ENCODE data around the gene CSMD2. TPM values are rescaled to one million over a fixed set of nuclear protein-coding genes. Genes with fewer than 3 reads are reported as not detected.

The CSMD2 gene
- total and polyA plus RNA-seq, 12 donors: 0.35 to 5.1 (median 1.5) TPM

- 93 to 100% (median 97%) methylated on average over 2 of the region's 2 CpGs for WGBS, 4 donors
These were observed 111.4 kb downstream of the CSMD2 start for GRCh38 chr1:34053660-34054059.

GRCh38 chr1:34052565-34052964 lies 112.5 kb downstream of the CSMD2 start:
- intact Hi-C loops (cut with DNase I): no loop called here
- TF ChIP-seq POLR2A (IDR thresholded peaks at IDR 0.05) (no peak), CTCF (IDR thresholded peaks at IDR 0.05) (no peak)
- H3K4me1 ChIP-seq (replicated peaks in 1 of 2): no peaks in the 10 kb centered on the region

More at GRCh38 chr1:34053660-34054059, 111.4 kb downstream of the CSMD2 start:
- Histone ChIP-seq H3K9me3 (replicated peaks in 1 of 3) (no peaks in the 10 kb centered on the region), H3K4me1 (replicated peaks in 1 of 2) (no peaks in the 10 kb centered on the region), H3K36me3 (replicated peaks in 1 of 2) (no peaks in the 10 kb centered on the region), H3K27me3 (no peaks in the 10 kb centered on the region), H3K27ac (no peak overlapping the region), H3K4me3 (no peak overlapping the region)
- DNase-seq: no peak
- intact Hi-C loops (cut with DNase I): no loop called here
- no peak for TF ChIP-seq CTCF (IDR thresholded peaks at IDR 0.05)
- TF ChIP-seq POLR2A (IDR thresholded peaks at IDR 0.05): no peak

GRCh38 chr1:34050709-34051485 lies 114.1 kb downstream of the CSMD2 start:
- Histone ChIP-seq H3K4me1 (replicated peaks in 1 of 2) (no peaks in the 10 kb centered on the region), H3K27me3 (no peaks in the 10 kb centered on the region), H3K4me3 (no peak overlapping the region), H3K9me3 (replicated peaks in 1 of 3) (no peaks in the 10 kb centered on the region), H3K36me3 (replicated peaks in 1 of 2) (no peaks in the 10 kb centered on the region), H3K27ac (no peak overlapping the region)
- WGBS, 4 donors: 73 to 94% (median 81%) methylated on average over 2 to 3 of the region's 3 CpGs
- no peak for TF ChIP-seq CTCF (IDR thresholded peaks at IDR 0.05)
- TF ChIP-seq POLR2A (IDR thresholded peaks at IDR 0.05): no peak
- DNase-seq: no peak
- intact Hi-C loops (cut with DNase I): no loop called here

More at GRCh38 chr1:34052565-34052964, 112.5 kb downstream of the CSMD2 start:
- WGBS, 4 donors: 87 to 90% (median 89%) methylated on average over 6 of the region's 6 CpGs
- Histone ChIP-seq H3K27ac (no peak overlapping the region), H3K4me3 (no peak overlapping the region), H3K36me3 (replicated peaks in 1 of 2) (no peaks in the 10 kb centered on the region), H3K9me3 (replicated peaks in 1 of 3) (no peaks in the 10 kb centered on the region), H3K27me3 (no peaks in the 10 kb centered on the region)
- DNase-seq: no peak

- no peak overlapping the region for H3K4me3 ChIP-seq
- no peaks in the 10 kb centered on the region for H3K36me3 ChIP-seq (replicated peaks in 1 of 2)
- H3K9me3 ChIP-seq (replicated peaks in 1 of 3): no peaks in the 10 kb centered on the region
- H3K27me3 ChIP-seq: no peaks in the 10 kb centered on the region
- 66 to 91% (median 77%) methylated on average over 1 of the region's 1 CpG for WGBS, 4 donors
- no peak for DNase-seq
- H3K4me1 ChIP-seq (replicated peaks in 1 of 2): no peaks in the 10 kb centered on the region
- no peak overlapping the region for H3K27ac ChIP-seq
- TF ChIP-seq POLR2A (IDR thresholded peaks at IDR 0.05) (no peak), CTCF (IDR thresholded peaks at IDR 0.05) (no peak)
- intact Hi-C loops (cut with DNase I): no loop called here
These were observed 115.0 kb downstream of the CSMD2 start for GRCh38 chr1:34049994-34050393.
